Activated naive CD4-positive, alpha-beta T cell treated with anti-CD3 and anti-CD28 coated beads, Interleukin-2, amount 50 U/mL, for 24 hours (primary cell): ENCODE results near the gene UBE2D2.
A peak's percentile ranks its signal among the peaks of the same experiment; 100 is the strongest.
"Not testable (repeated sequence)": the region's sequence is repeated elsewhere in the genome, so short reads cannot be mapped to it uniquely, and the experiment has no call there.

Source experiments
- H3K27ac Mint-ChIP-seq: one replicate; pipeline ENCODE4 v1.8.0; 2021; ENCODE audit warnings: mild to moderate bottlenecking, mixed read lengths
- H3K27me3 Mint-ChIP-seq: one replicate; pipeline ENCODE4 v1.8.0; 2021; ENCODE audit warnings: mixed read lengths
- H3K36me3 Mint-ChIP-seq: one replicate; pipeline ENCODE4 v1.8.0; 2021; ENCODE audit warnings: mixed read lengths
- H3K4me1 Mint-ChIP-seq: one replicate; pipeline ENCODE4 v1.8.0; 2021; ENCODE audit warnings: mixed read lengths
- H3K4me3 Mint-ChIP-seq: one replicate; pipeline ENCODE4 v1.8.0; 2021; ENCODE audit warnings: mild to moderate bottlenecking, mixed read lengths
- H3K9me3 Mint-ChIP-seq: one replicate; pipeline ENCODE4 v1.8.0; 2021; ENCODE audit warnings: mixed read lengths

UBE2D2 gene

GRCh38 chr5:139566611-139567010, 5.5 kb downstream of the UBE2D2 start:
- H3K27me3 Mint-ChIP-seq, result no peaks in the 10 kb centered on the region
- H3K36me3 Mint-ChIP-seq, result peaks cover 8% of the 10 kb centered on the region
- H3K4me1 Mint-ChIP-seq, result peaks cover 72% of the 10 kb centered on the region
- H3K9me3 Mint-ChIP-seq, result no peaks in the 10 kb centered on the region
- peak overlapping the region; percentile 26 for H3K4me3 Mint-ChIP-seq
- peak overlapping the region; percentile 62 for H3K27ac Mint-ChIP-seq

GRCh38 chr5:139569270-139569955, 8.3 kb downstream of the UBE2D2 start:
- Mint-ChIP-seq H3K4me3 (peak overlapping the region; percentile 70), H3K9me3 (no peaks in the 10 kb centered on the region), H3K36me3 (peaks cover 5% of the 10 kb centered on the region), H3K4me1 (peaks cover 74% of the 10 kb centered on the region), H3K27me3 (no peaks in the 10 kb centered on the region), H3K27ac (peak overlapping the region; percentile 85)

GRCh38 chr5:139571543-139571942, 10.4 kb downstream of the UBE2D2 start:
- peaks cover 4% of the 10 kb centered on the region for H3K36me3 Mint-ChIP-seq
- H3K4me3 Mint-ChIP-seq, result peak overlapping the region; percentile 52
- H3K27me3 Mint-ChIP-seq, result no peaks in the 10 kb centered on the region

GRCh38 chr5:139571966-139572365, 10.8 kb downstream of the UBE2D2 start:
- peak overlapping the region; percentile 80 for H3K27ac Mint-ChIP-seq
- peaks cover 4% of the 10 kb centered on the region for H3K36me3 Mint-ChIP-seq
- H3K27me3 Mint-ChIP-seq, result no peaks in the 10 kb centered on the region
- H3K4me3 Mint-ChIP-seq, result peak overlapping the region; percentile 52
- H3K9me3 Mint-ChIP-seq, result no peaks in the 10 kb centered on the region
- peaks cover 74% of the 10 kb centered on the region for H3K4me1 Mint-ChIP-seq

More at GRCh38 chr5:139571543-139571942, 10.4 kb downstream of the UBE2D2 start:
- H3K4me1 Mint-ChIP-seq, result peaks cover 74% of the 10 kb centered on the region
- H3K27ac Mint-ChIP-seq, result peak overlapping the region; percentile 80
- H3K9me3 Mint-ChIP-seq, result no peaks in the 10 kb centered on the region

GRCh38 chr5:139574641-139575312, 13.6 kb downstream of the UBE2D2 start:
- Mint-ChIP-seq H3K27ac (peak overlapping the region; percentile 63), H3K4me3 (peak overlapping the region; percentile 54), H3K4me1 (peaks cover 78% of the 10 kb centered on the region), H3K36me3 (peaks cover 1% of the 10 kb centered on the region), H3K27me3 (no peaks in the 10 kb centered on the region), H3K9me3 (no peaks in the 10 kb centered on the region)

GRCh38 chr5:139575313-139575646, 14.1 kb downstream of the UBE2D2 start:
- Mint-ChIP-seq H3K4me3 (peak overlapping the region; percentile 74), H3K9me3 (no peaks in the 10 kb centered on the region), H3K4me1 (peaks cover 73% of the 10 kb centered on the region), H3K27me3 (no peaks in the 10 kb centered on the region), H3K36me3 (peaks cover 1% of the 10 kb centered on the region), H3K27ac (peak overlapping the region; percentile 80)

- Mint-ChIP-seq H3K27me3 (no peaks in the 10 kb centered on the region), H3K27ac (peak overlapping the region; percentile 80), H3K4me1 (peaks cover 73% of the 10 kb centered on the region), H3K36me3 (peaks cover 2% of the 10 kb centered on the region), H3K4me3 (peak overlapping the region; percentile 74), H3K9me3 (no peaks in the 10 kb centered on the region)
Observed at GRCh38 chr5:139575751-139576150, 14.6 kb downstream of the UBE2D2 start.

- peaks cover 4% of the 10 kb centered on the region for H3K36me3 Mint-ChIP-seq
- no peaks in the 10 kb centered on the region for H3K9me3 Mint-ChIP-seq
- H3K4me3 Mint-ChIP-seq, result peak overlapping the region; percentile 78
- peak overlapping the region; percentile 91 for H3K27ac Mint-ChIP-seq
- no peaks in the 10 kb centered on the region for H3K27me3 Mint-ChIP-seq
- H3K4me1 Mint-ChIP-seq, result peaks cover 67% of the 10 kb centered on the region
Observed at GRCh38 chr5:139577689-139578290, 16.7 kb downstream of the UBE2D2 start.

- peaks cover 4% of the 10 kb centered on the region for H3K36me3 Mint-ChIP-seq
- H3K9me3 Mint-ChIP-seq, result no peaks in the 10 kb centered on the region
- peak overlapping the region; percentile 91 for H3K27ac Mint-ChIP-seq
- peak overlapping the region; percentile 33 for H3K4me3 Mint-ChIP-seq
- H3K4me1 Mint-ChIP-seq, result peaks cover 70% of the 10 kb centered on the region
- no peaks in the 10 kb centered on the region for H3K27me3 Mint-ChIP-seq
Observed at GRCh38 chr5:139578325-139578724, 17.2 kb downstream of the UBE2D2 start.

GRCh38 chr5:139582181-139582580, 21.0 kb downstream of the UBE2D2 start:
- H3K4me1 Mint-ChIP-seq, result peaks cover 67% of the 10 kb centered on the region
- H3K9me3 Mint-ChIP-seq, H3K27ac Mint-ChIP-seq, H3K4me3 Mint-ChIP-seq, H3K36me3 Mint-ChIP-seq, H3K27me3 Mint-ChIP-seq: not testable (repeated sequence)

GRCh38 chr5:139584137-139584536, 23.0 kb downstream of the UBE2D2 start:
- Mint-ChIP-seq H3K27me3 (no peaks in the 10 kb centered on the region), H3K9me3 (no peaks in the 10 kb centered on the region), H3K4me1 (peaks cover 71% of the 10 kb centered on the region), H3K27ac (no peak overlapping the region), H3K4me3 (no peak overlapping the region), H3K36me3 (peaks cover 6% of the 10 kb centered on the region)

- H3K9me3 Mint-ChIP-seq, H3K27me3 Mint-ChIP-seq, H3K4me3 Mint-ChIP-seq, H3K36me3 Mint-ChIP-seq: not testable (repeated sequence)
- Mint-ChIP-seq H3K27ac (peak overlapping the region; percentile 17), H3K4me1 (peaks cover 83% of the 10 kb centered on the region)
Observed at GRCh38 chr5:139588116-139588515, 27.0 kb downstream of the UBE2D2 start.

GRCh38 chr5:139588962-139589361, 27.8 kb downstream of the UBE2D2 start:
- Mint-ChIP-seq H3K4me3 (no peak overlapping the region), H3K27me3 (no peaks in the 10 kb centered on the region), H3K4me1 (peaks cover 79% of the 10 kb centered on the region)

GRCh38 chr5:139592289-139592688, 31.1 kb downstream of the UBE2D2 start:
- Mint-ChIP-seq H3K9me3 (no peaks in the 10 kb centered on the region), H3K4me1 (peaks cover 66% of the 10 kb centered on the region)

More at GRCh38 chr5:139588962-139589361, 27.8 kb downstream of the UBE2D2 start:
- Mint-ChIP-seq H3K9me3 (no peaks in the 10 kb centered on the region), H3K27ac (no peak overlapping the region), H3K36me3 (peaks cover 4% of the 10 kb centered on the region)

GRCh38 chr5:139593076-139593475, 31.9 kb downstream of the UBE2D2 start:
- H3K4me1 Mint-ChIP-seq, result peaks cover 64% of the 10 kb centered on the region
- not testable (repeated sequence) for H3K9me3 Mint-ChIP-seq, H3K36me3 Mint-ChIP-seq, H3K4me3 Mint-ChIP-seq, H3K27ac Mint-ChIP-seq, H3K27me3 Mint-ChIP-seq

More at GRCh38 chr5:139592289-139592688, 31.1 kb downstream of the UBE2D2 start:
- H3K4me3 Mint-ChIP-seq, result no peak overlapping the region
- H3K36me3 Mint-ChIP-seq, result peaks cover 7% of the 10 kb centered on the region
- H3K27me3 Mint-ChIP-seq, result no peaks in the 10 kb centered on the region
- peak overlapping the region; percentile 30 for H3K27ac Mint-ChIP-seq

GRCh38 chr5:139593716-139594319, 32.7 kb downstream of the UBE2D2 start:
- H3K27ac Mint-ChIP-seq, result no peak overlapping the region
- H3K27me3 Mint-ChIP-seq, result no peaks in the 10 kb centered on the region
- peaks cover 60% of the 10 kb centered on the region for H3K4me1 Mint-ChIP-seq
- no peak overlapping the region for H3K4me3 Mint-ChIP-seq
- peaks cover 7% of the 10 kb centered on the region for H3K36me3 Mint-ChIP-seq
- no peaks in the 10 kb centered on the region for H3K9me3 Mint-ChIP-seq
